ENCODE data around the gene CDH4. TPM values are rescaled to one million over a fixed set of nuclear protein-coding genes. Genes with fewer than 3 reads are reported as not detected.

CDH4 gene
- total RNA-seq, 1 donor from 2014 or later: 2.9 TPM

DNA sequence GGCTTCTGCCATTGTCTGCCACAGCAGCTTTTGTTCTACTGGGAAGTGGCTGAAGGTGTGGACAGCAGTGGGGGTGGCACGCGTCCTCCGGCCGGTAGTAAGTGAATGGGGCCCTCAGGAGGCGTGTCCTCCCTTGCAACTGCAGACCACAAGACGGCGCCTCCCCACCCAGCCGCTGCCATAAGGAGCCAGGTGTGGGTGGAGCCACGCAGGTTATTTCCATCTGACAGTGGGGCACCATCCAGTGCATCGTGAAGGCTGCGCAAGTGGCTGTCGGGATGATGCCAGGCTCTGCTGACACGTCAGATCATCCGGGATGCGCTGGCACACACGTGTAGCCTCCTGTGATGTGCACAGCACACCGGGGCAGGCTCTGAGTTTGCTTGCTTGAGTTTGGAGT, 379.7 kb downstream of the CDH4 start:
- H3K4me1 ChIP-seq: peaks cover 21% of the 10 kb centered on the region
- no peak for DNase-seq (ENCODE audit: low spot score)

DNA sequence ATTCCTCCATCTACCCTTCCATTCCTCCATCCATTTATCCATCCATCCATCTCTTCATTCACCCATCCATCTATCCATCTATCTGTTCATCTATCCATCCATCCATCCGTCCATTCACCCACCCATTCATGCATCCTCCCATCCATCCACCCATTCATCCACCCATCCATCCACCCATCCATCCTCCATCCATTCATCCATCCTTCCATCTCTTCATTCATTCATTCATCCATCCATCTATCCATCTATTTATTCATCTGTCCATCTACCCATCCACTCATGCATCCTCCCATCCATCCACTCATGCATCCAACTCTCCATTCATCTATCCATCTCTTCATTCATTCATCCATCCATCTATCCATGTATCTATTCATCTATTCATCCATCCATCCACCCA, 380.9 kb downstream of the CDH4 start:
- H3K36me3 Mint-ChIP-seq: no peaks in the 10 kb centered on the region
- no peak for TF ChIP-seq EZH2phosphoT487 (IDR thresholded peaks at IDR 0.05)
- TF ChIP-seq CTCF (IDR thresholded peaks at IDR 0.05): no peak
- no peak for TF ChIP-seq EZH2 (IDR thresholded peaks at IDR 0.05)

More for the DNA sequence above, 379.7 kb downstream of the CDH4 start:
- Mint-ChIP-seq H3K4me1 (peaks cover 27% of the 10 kb centered on the region), H3K27me3 (ENCODE audit: insufficient read depth, low read depth) (peaks cover 2% of the 10 kb centered on the region), H3K9me3 (no peaks in the 10 kb centered on the region), H3K4me3 (no peak overlapping the region), H3K36me3 (no peaks in the 10 kb centered on the region), H3K27ac (no peak overlapping the region)
- no peaks in the 10 kb centered on the region for H3K27me3 ChIP-seq
- H4K20me1 ChIP-seq (ENCODE audit: low read depth): no peaks in the 10 kb centered on the region
- no peak overlapping the region for H3K4me3 ChIP-seq
- H3F3A ChIP-seq (ENCODE audit: low read depth): peaks cover 9% of the 10 kb centered on the region
- no peaks in the 10 kb centered on the region for H3K79me2 ChIP-seq (ENCODE audit: low read depth)
- no peak overlapping the region for H3K4me2 ChIP-seq
- no peak overlapping the region for H3K9ac ChIP-seq
- no peaks in the 10 kb centered on the region for H3K9me3 ChIP-seq (ENCODE audit: low read depth)
- no peaks in the 10 kb centered on the region for H3K36me3 ChIP-seq
- TF ChIP-seq EZH2phosphoT487 (IDR thresholded peaks at IDR 0.05) (no peak), CTCF (IDR thresholded peaks at IDR 0.05) (no peak), EZH2 (IDR thresholded peaks at IDR 0.05) (no peak)
- H2AFZ ChIP-seq (replicated peaks): no peak overlapping the region
- H3K27ac ChIP-seq: no peak overlapping the region

DNA sequence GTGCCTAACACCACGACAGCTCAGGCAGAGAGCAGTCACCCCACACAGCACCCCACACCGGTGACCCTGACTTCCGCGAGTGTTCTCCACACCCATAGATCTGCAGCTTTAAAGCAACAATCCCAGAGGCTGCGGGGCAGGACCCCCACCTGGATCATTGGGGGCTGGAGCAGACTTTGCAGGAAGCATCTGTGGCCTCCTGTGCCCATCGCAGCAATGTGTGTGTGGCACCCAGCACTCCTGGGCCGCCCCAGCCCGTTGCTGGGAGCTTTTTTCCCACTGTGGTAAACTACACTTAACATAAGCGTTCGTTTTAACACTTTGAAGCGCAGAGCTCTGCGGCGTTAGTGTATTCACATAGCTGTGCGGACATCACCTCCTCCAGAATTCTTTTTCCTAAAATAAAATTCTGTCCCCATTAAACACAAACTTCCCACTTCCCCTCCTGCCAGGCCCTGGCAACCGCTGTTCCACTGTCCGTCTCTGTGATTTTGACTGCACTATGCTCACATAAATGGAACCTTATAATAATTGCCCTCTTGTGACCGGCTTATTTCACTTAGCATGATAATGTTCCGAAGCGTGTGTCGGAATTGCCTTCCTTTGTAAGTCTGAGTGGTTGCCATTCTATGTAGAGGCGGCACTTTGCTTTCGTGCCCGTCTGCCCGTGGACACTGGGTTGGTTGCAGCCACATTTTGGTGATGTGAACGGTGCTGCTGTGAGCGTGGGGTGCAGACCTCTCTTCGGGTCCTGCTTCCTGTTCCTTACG, 382.5 kb downstream of the CDH4 start:
- peaks cover 6% of the 10 kb centered on the region for H3K27me3 Mint-ChIP-seq (ENCODE audit: insufficient read depth, low read depth)
- Histone ChIP-seq H3K27me3 (no peaks in the 10 kb centered on the region), H3K9me3 (ENCODE audit: low read depth) (no peaks in the 10 kb centered on the region), H3K4me2 (no peak overlapping the region), H3K79me2 (ENCODE audit: low read depth) (no peaks in the 10 kb centered on the region), H3F3A (ENCODE audit: low read depth) (peaks cover 10% of the 10 kb centered on the region), H3K9ac (no peak overlapping the region), H4K20me1 (ENCODE audit: low read depth) (no peaks in the 10 kb centered on the region), H2AFZ (replicated peaks) (no peak overlapping the region), H3K27ac (no peak overlapping the region), H3K4me3 (no peak overlapping the region), H3K36me3 (no peaks in the 10 kb centered on the region), H3K4me1 (peaks cover 15% of the 10 kb centered on the region)
- no peak overlapping the region for H3K4me3 Mint-ChIP-seq
- no peak for DNase-seq (ENCODE audit: low spot score)
- peaks cover 24% of the 10 kb centered on the region for H3K4me1 Mint-ChIP-seq
- no peaks in the 10 kb centered on the region for H3K9me3 Mint-ChIP-seq
- no peaks in the 10 kb centered on the region for H3K36me3 Mint-ChIP-seq
- no peak for TF ChIP-seq EZH2 (IDR thresholded peaks at IDR 0.05)
- no peak for TF ChIP-seq CTCF (IDR thresholded peaks at IDR 0.05)
- no peak for TF ChIP-seq EZH2phosphoT487 (IDR thresholded peaks at IDR 0.05)
- H3K27ac Mint-ChIP-seq: no peak overlapping the region

More for the DNA sequence above, 380.9 kb downstream of the CDH4 start:
- H3K4me3 ChIP-seq: no peak overlapping the region
- H3K79me2 ChIP-seq (ENCODE audit: low read depth): no peaks in the 10 kb centered on the region
- Mint-ChIP-seq H3K9me3 (no peaks in the 10 kb centered on the region), H3K4me3 (no peak overlapping the region), H3K27me3 (ENCODE audit: insufficient read depth, low read depth) (peaks cover 2% of the 10 kb centered on the region), H3K27ac (no peak overlapping the region), H3K4me1 (peaks cover 26% of the 10 kb centered on the region)
- no peaks in the 10 kb centered on the region for H3K9me3 ChIP-seq (ENCODE audit: low read depth)
- no peak overlapping the region for H3K4me2 ChIP-seq
- H3K27me3 ChIP-seq: no peaks in the 10 kb centered on the region
- peaks cover 10% of the 10 kb centered on the region for H3F3A ChIP-seq (ENCODE audit: low read depth)
- H3K36me3 ChIP-seq: no peaks in the 10 kb centered on the region
- H4K20me1 ChIP-seq (ENCODE audit: low read depth): no peaks in the 10 kb centered on the region
- no peak overlapping the region for H2AFZ ChIP-seq (replicated peaks)
- no peak for DNase-seq (ENCODE audit: low spot score)
- no peak overlapping the region for H3K9ac ChIP-seq
- H3K27ac ChIP-seq: no peak overlapping the region
- peaks cover 24% of the 10 kb centered on the region for H3K4me1 ChIP-seq

All from neural progenitor cell (in vitro differentiated cells).